GM23338 (cell line): ENCODE results near the gene DNAI1. TPM values are rescaled to one million over a fixed set of nuclear protein-coding genes. Genes with fewer than 3 reads are reported as not detected.

ENCODE experiments used
- ATAC-seq: fragments of 200-7000 bp; cut with Tn5 transposase; 3 replicates; pipeline ENCODE4 v1.9.1; 2020
- DNase-seq: peaks from one replicate; pipeline ENCODE4 v3.0.0-alpha.2; 2015; ENCODE audit warnings: low spot score
- H2AFZ ChIP-seq: fragments of 200-600 bp; sonication (generic); 2 replicates; pipeline ENCODE4 v1.8.0; 2016; ENCODE audit warnings: antibody characterized with exemption, mild to moderate bottlenecking, moderate library complexity
- H3F3A ChIP-seq: fragments of 200-600 bp; sonication (generic); replicated peaks from 2 replicates; pipeline ENCODE4 v1.8.0; 2017; ENCODE audit warnings: antibody characterized with exemption, mixed run types, low read depth
- H3K27ac ChIP-seq: fragments of 200-600 bp; sonication (generic); 2 replicates; pipeline ENCODE4 v1.6.1; 2016; ENCODE audit warnings: low read depth
- H3K27me3 ChIP-seq: fragments of 200-600 bp; sonication (generic); 2 replicates; pipeline ENCODE4 v1.8.0; 2016; ENCODE audit warnings: mild to moderate bottlenecking, mixed run types, moderate library complexity; ENCODE audit not compliant: insufficient read depth
- H3K36me3 ChIP-seq: fragments of 200-600 bp; sonication (generic); 2 replicates; pipeline ENCODE4 v1.8.0; 2016; ENCODE audit warnings: mild to moderate bottlenecking; ENCODE audit not compliant: insufficient read depth
- H3K4me1 ChIP-seq: fragments of 200-600 bp; sonication (generic); 2 replicates; pipeline ENCODE4 v1.8.0; 2016; ENCODE audit warnings: mild to moderate bottlenecking, moderate library complexity; ENCODE audit not compliant: insufficient read depth
- H3K4me2 ChIP-seq: fragments of 200-600 bp; sonication (generic); 2 replicates; pipeline ENCODE4 v1.7.1; 2017; ENCODE audit warnings: mixed run types
- H3K4me3 ChIP-seq: fragments of 200-600 bp; sonication (generic); 2 replicates; pipeline ENCODE4 v1.6.1; 2016; ENCODE audit warnings: mixed run types
- H3K79me2 ChIP-seq: fragments of 200-600 bp; sonication (generic); replicated peaks from 2 replicates; pipeline ENCODE4 v1.8.0; 2017; ENCODE audit warnings: mild to moderate bottlenecking; ENCODE audit not compliant: insufficient read depth
- H3K9me2 ChIP-seq: fragments of 200-600 bp; sonication (generic); 2 replicates; pipeline ENCODE4 v1.8.0; 2017; ENCODE audit not compliant: insufficient read depth
- H4K20me1 ChIP-seq: fragments of 200-600 bp; sonication (generic); replicated peaks from 2 replicates; pipeline ENCODE4 v1.8.0; 2017; ENCODE audit warnings: mild to moderate bottlenecking; ENCODE audit not compliant: insufficient read depth
- H3K27ac Mint-ChIP-seq: 2 replicates; pipeline ENCODE4 v1.8.0; 2020; ENCODE audit warnings: inconsistent platforms, mild to moderate bottlenecking, moderate library complexity, mixed read lengths
- H3K27me3 Mint-ChIP-seq: 3 replicates; pipeline ENCODE4 v1.8.0; 2022; ENCODE audit warnings: low read depth, mild to moderate bottlenecking, moderate library complexity, mixed read lengths, inconsistent platforms; ENCODE audit not compliant: insufficient read depth, poor library complexity
- H3K36me3 Mint-ChIP-seq: 3 replicates; pipeline ENCODE4 v1.8.0; 2021; ENCODE audit warnings: low read depth, mild to moderate bottlenecking, inconsistent platforms, moderate library complexity, mixed read lengths
- H3K4me1 Mint-ChIP-seq: 3 replicates; pipeline ENCODE4 v1.8.0; 2020; ENCODE audit warnings: mild to moderate bottlenecking, inconsistent platforms, mixed read lengths
- H3K4me3 Mint-ChIP-seq: 3 replicates; pipeline ENCODE4 v1.8.0; 2021; ENCODE audit warnings: moderate library complexity, mild to moderate bottlenecking, inconsistent platforms, mixed read lengths
- H3K9me3 Mint-ChIP-seq: 3 replicates; pipeline ENCODE4 v1.8.0; 2020; ENCODE audit warnings: moderate library complexity, mild to moderate bottlenecking, inconsistent platforms, mixed read lengths
- CREB1 ChIP-seq: fragments of 250-450 bp; sonication (Bioruptor Pico); IDR thresholded peaks from 2 replicates; pipeline ENCODE4 v1.5.0; 2020; ENCODE audit warnings: low read depth, mild to moderate bottlenecking, moderate library complexity
- CTCF ChIP-seq, 2 experiments: fragments of 200-600 bp in 1 of 2; sonication (generic) in 1 of 2; conservative IDR thresholded peaks; 2 replicates each; pipeline versions ENCODE4 v1.5.1 to v1.6.1; 2016 to 2017; ENCODE audit warnings: antibody characterized with exemption in 2 of 2, low read depth in 2 of 2, mild to moderate bottlenecking in 2 of 2, moderate library complexity in 1 of 2
- ETS1 ChIP-seq: IDR thresholded peaks from 2 replicates; pipeline ENCODE4 v1.6.1; 2016; ENCODE audit warnings: antibody characterized with exemption
- EZH2 ChIP-seq: fragments of 200-600 bp; sonication (generic); IDR thresholded peaks from one replicate; pipeline ENCODE4 v1.8.0; 2017; ENCODE audit warnings: antibody characterized with exemption, mild to moderate bottlenecking, low read depth; ENCODE audit not compliant: unreplicated experiment
- EZH2phosphoT487 ChIP-seq: fragments of 200-600 bp; sonication (generic); IDR thresholded peaks from one replicate; pipeline ENCODE4 v1.8.1; 2018; ENCODE audit warnings: antibody characterized with exemption; ENCODE audit not compliant: unreplicated experiment
- JUNB ChIP-seq: IDR thresholded peaks from one replicate; pipeline ENCODE4 v1.6.1; 2016; ENCODE audit warnings: antibody characterized with exemption; ENCODE audit not compliant: unreplicated experiment
- NANOG ChIP-seq: IDR thresholded peaks from 2 replicates; pipeline ENCODE4 v1.6.1; 2016; ENCODE audit warnings: antibody characterized with exemption, borderline replicate concordance
- POLR2AphosphoS5 ChIP-seq: IDR thresholded peaks from 2 replicates; pipeline ENCODE4 v1.6.1; 2016; ENCODE audit warnings: antibody characterized with exemption, low read depth
- REST ChIP-seq: IDR thresholded peaks from one replicate; pipeline ENCODE4 v1.6.1; 2018; ENCODE audit warnings: antibody characterized with exemption; ENCODE audit not compliant: unreplicated experiment
- STAT1 ChIP-seq: IDR thresholded peaks from one replicate; pipeline ENCODE4 v1.6.1; 2016; ENCODE audit warnings: antibody characterized with exemption; ENCODE audit not compliant: unreplicated experiment
- ZNF114 ChIP-seq: fragments of 250-450 bp; sonication (Bioruptor Pico); IDR thresholded peaks from 2 replicates; pipeline ENCODE4 v1.5.0; 2020; ENCODE audit warnings: mild to moderate bottlenecking, moderate library complexity
- ZNF331 ChIP-seq: fragments of 250-450 bp; sonication (Bioruptor Pico); IDR thresholded peaks from 2 replicates; pipeline ENCODE4 v1.5.0; 2020; ENCODE audit warnings: low read depth, mild to moderate bottlenecking, moderate library complexity
- ZNF462 ChIP-seq: fragments of 250-450 bp; sonication (Bioruptor Pico); IDR thresholded peaks from 2 replicates; pipeline ENCODE4 v1.5.0; 2020; ENCODE audit warnings: mild to moderate bottlenecking, moderate library complexity
- polyA plus RNA-seq: library from polyadenylated mRNA; unstranded; fragments of >200 nt; fragmentation: Nextera tagmentation; extraction: Ambion mirVana; gene quantifications from 2 replicates; pipeline ENCODE4 v1.2.1, GENCODE V29; 2016
- total RNA-seq: library from RNA; depleted of rRNA; stranded (reverse); fragments of >200 nt; shearing (Covaris generic); gene quantifications from 2 replicates; pipeline ENCODE4 v1.2.3, GENCODE V29; 2014

DNAI1 gene
- total and polyA plus RNA-seq, 2 experiments from 2014 or later: 1.0 to 1.1 TPM

GRCh38 chr9:34565856-34566255 lies 107.3 kb downstream of the DNAI1 start:
- H3K4me1 ChIP-seq: peaks cover 16% of the 10 kb centered on the region; the same call in 1 of the 2 replicates
- H3K4me3 Mint-ChIP-seq: no peak overlapping the region
- H3K27ac Mint-ChIP-seq: no peak overlapping the region
- H3K9me3 Mint-ChIP-seq: no peaks in the 10 kb centered on the region; the same call in 2 of the 3 replicates
- H3K36me3 ChIP-seq: no peaks in the 10 kb centered on the region
- no peaks in the 10 kb centered on the region for H3F3A ChIP-seq
- H3K79me2 ChIP-seq: no peaks in the 10 kb centered on the region
- H4K20me1 ChIP-seq: no peaks in the 10 kb centered on the region; the same call in 1 of the 2 replicates
- H2AFZ ChIP-seq: no peak overlapping the region
- H3K27ac ChIP-seq: no peak overlapping the region
- H3K27me3 Mint-ChIP-seq: peaks cover 22% of the 10 kb centered on the region
- no peaks in the 10 kb centered on the region; the same call in 2 of the 3 replicates for H3K36me3 Mint-ChIP-seq
- no peak overlapping the region for H3K4me2 ChIP-seq
- ATAC-seq: no peak
- no peak for TF ChIP-seq ZNF331 (CRISPR knock-in tag)
- no peak for TF ChIP-seq REST
- TF ChIP-seq ZNF462 (CRISPR knock-in tag): no peak
- no peak for TF ChIP-seq ETS1
- no peak for TF ChIP-seq CTCF (conservative IDR thresholded peaks at IDR 0.05; ENCODE audit: low read depth in 2 of 2)
- no peak for TF ChIP-seq CREB1 (CRISPR knock-in tag)
- no peak for TF ChIP-seq EZH2phosphoT487
- TF ChIP-seq POLR2AphosphoS5: no peak
- TF ChIP-seq ZNF114 (CRISPR knock-in tag): no peak
- no peak for TF ChIP-seq JUNB
- TF ChIP-seq EZH2: no peak
- no peak for TF ChIP-seq STAT1
- no peak for TF ChIP-seq NANOG
- DNase-seq: no peak
- H3K4me1 Mint-ChIP-seq: peaks cover 49% of the 10 kb centered on the region
- H3K27me3 ChIP-seq: no peaks in the 10 kb centered on the region
- no peaks in the 10 kb centered on the region for H3K9me2 ChIP-seq
- H3K4me3 ChIP-seq: no peak overlapping the region
